GM12878 (cell line): Measurements from ENCODE around the gene SPHK1. TPM values are rescaled to one million over a fixed set of nuclear protein-coding genes. Genes with fewer than 3 reads are reported as not detected.

Experiments
- ATAC-seq: fragments of 200-7000 bp; cut with Tn5 transposase; 3 replicates; pipeline ENCODE4 v1.9.1; 2020; ENCODE audit warnings: mild to moderate bottlenecking, moderate library complexity
- BruUV-seq: library from RNA; stranded (reverse); fragments of 400-500 nt; replicated peaks from 2 replicates; lab custom pipeline; 2021; lab: Mats Ljungman, UMichigan
- CTCF ChIA-PET: fragments of 300-600 bp; sonication (Branson Sonifier 250); formaldehyde crosslinking; extraction: SDS; loops from one replicate; lab custom pipeline; 2021; ENCODE audit warnings: inconsistent platforms; lab: Yijun Ruan, JAX
- POLR2A ChIA-PET: fragments of 350-600 bp; formaldehyde crosslinking; extraction: SDS; loops from one replicate; lab custom pipeline; 2021; ENCODE audit warnings: inconsistent platforms; lab: Charles Lee
- RAD21 ChIA-PET: fragments of 300-600 bp; sonication (Branson Sonifier 250); formaldehyde crosslinking; loops from one replicate; lab custom pipeline; 2023; ENCODE audit warnings: antibody characterized with exemption; ENCODE audit not compliant: unreplicated experiment; lab: Charles Lee
- SMC1A ChIA-PET: fragments of 300-600 bp; sonication (Branson Sonifier 250); formaldehyde crosslinking; loops from one replicate; lab custom pipeline; 2023; ENCODE audit not compliant: unreplicated experiment, uncharacterized antibody; lab: Charles Lee
- DNase-seq: peaks from one replicate; pipeline ENCODE4 v3.0.0-alpha.2; 2011; ENCODE audit warnings: low read depth, low spot score
- FAIRE-seq: peaks from 3 replicates; lab custom pipeline; 2011; peaks lifted over from hg19 to GRCh38; lab: Jason Lieb, UNC
- H2AFZ ChIP-seq: 2 replicates; pipeline ENCODE4 v1.6.0; 2011; ENCODE audit warnings: low read depth, low read length, control low read depth; ENCODE audit not compliant: control insufficient read depth
- H3K27ac ChIP-seq: 2 replicates; pipeline ENCODE4 v1.5.1; 2011; ENCODE audit warnings: control low read depth; ENCODE audit not compliant: control insufficient read depth, insufficient read depth
- H3K27me3 ChIP-seq, 2 experiments: replicated peaks in 1 of 2; 2 replicates each; pipeline versions ENCODE4 v1.6.0 to v1.6.1; 2011; ENCODE audit warnings: low read length in 1 of 2; ENCODE audit not compliant: control insufficient read depth in 2 of 2, insufficient read depth in 2 of 2
- H3K36me3 ChIP-seq, 2 experiments: 2 replicates each; pipeline ENCODE4 v1.5.1; 2011; ENCODE audit warnings: low read length in 1 of 2; ENCODE audit not compliant: control insufficient read depth in 2 of 2, insufficient read depth in 2 of 2
- H3K4me1 ChIP-seq: 2 replicates; pipeline ENCODE4 v1.6.1; 2011; ENCODE audit warnings: mild to moderate bottlenecking, low read length, moderate library complexity, mixed read lengths; ENCODE audit not compliant: control insufficient read depth, insufficient read depth
- H3K4me2 ChIP-seq: 2 replicates; pipeline ENCODE4 v1.6.0; 2011; ENCODE audit warnings: control low read depth; ENCODE audit not compliant: control insufficient read depth, insufficient read depth
- H3K4me3 ChIP-seq: fragments of 200-600 bp; sonication (generic); 2 replicates; pipeline ENCODE4 v1.5.1; 2016
- H3K79me2 ChIP-seq: 2 replicates; pipeline ENCODE4 v1.6.0; 2011; ENCODE audit warnings: low read length; ENCODE audit not compliant: control insufficient read depth, insufficient read depth
- H3K9ac ChIP-seq: 2 replicates; pipeline ENCODE4 v1.8.0; 2011; ENCODE audit warnings: low read length, control low read depth, mixed read lengths; ENCODE audit not compliant: control insufficient read depth, insufficient read depth
- H3K9me3 ChIP-seq: replicated peaks from 3 replicates; pipeline ENCODE4 v1.5.1; 2011; ENCODE audit warnings: mild to moderate bottlenecking, low read length; ENCODE audit not compliant: control insufficient read depth, insufficient read depth
- H4K20me1 ChIP-seq: 2 replicates; pipeline ENCODE4 v1.6.0; 2011; ENCODE audit not compliant: control insufficient read depth, insufficient read depth
- BHLHE40 ChIP-seq, 2 experiments: fragments of 450-650 bp in 1 of 2; IDR thresholded peaks; 2 replicates each; pipeline ENCODE4 v1.6.1; 2011 to 2017; ENCODE audit warnings: low read depth in 2 of 2, borderline replicate concordance in 1 of 2, improper control_type of control experiment in 1 of 2, low read length in 1 of 2, mild to moderate bottlenecking in 1 of 2
- CEBPB ChIP-seq, 2 experiments: fragments of 150-350 bp in 1 of 2; IDR thresholded peaks; 2 replicates each; pipeline ENCODE4 v1.6.1; 2012 to 2014; ENCODE audit warnings: low read depth in 2 of 2, low read length in 2 of 2, borderline replicate concordance in 1 of 2, inconsistent platforms in 1 of 2
- CHD1 ChIP-seq: IDR thresholded peaks from 2 replicates; pipeline ENCODE4 v1.6.1; 2012; ENCODE audit warnings: low read depth, low read length, improper control_type of control experiment
- CREM ChIP-seq: IDR thresholded peaks from 2 replicates; pipeline ENCODE4 v1.6.1; 2014; ENCODE audit warnings: antibody characterized with exemption, low read depth
- ESRRA ChIP-seq: IDR thresholded peaks from 2 replicates; pipeline ENCODE4 v1.6.1; 2012; ENCODE audit warnings: mild to moderate bottlenecking, low read length, improper control_type of control experiment
- HCFC1 ChIP-seq: fragments of 150-350 bp; IDR thresholded peaks from 2 replicates; pipeline ENCODE4 v1.6.1; 2014; ENCODE audit warnings: low read length
- MTA3 ChIP-seq: IDR thresholded peaks from 2 replicates; pipeline ENCODE4 v1.6.1; 2012; ENCODE audit warnings: low read length, inconsistent platforms, borderline replicate concordance
- MYC ChIP-seq: IDR thresholded peaks from 2 replicates; pipeline ENCODE4 v1.6.1; 2011; ENCODE audit warnings: mild to moderate bottlenecking, low read length, moderate library complexity, inconsistent platforms; ENCODE audit not compliant: insufficient read depth, insufficient replicate concordance, insufficient read length, severe bottlenecking
- NFYA ChIP-seq: IDR thresholded peaks from 2 replicates; pipeline ENCODE4 v1.6.1; 2011; ENCODE audit warnings: low read depth, mild to moderate bottlenecking, low read length, improper control_type of control experiment, borderline replicate concordance
- SMAD1 ChIP-seq: fragments of 450-650 bp; IDR thresholded peaks from 2 replicates; pipeline ENCODE4 v1.6.1; 2018; ENCODE audit warnings: mild to moderate bottlenecking, low read depth; ENCODE audit not compliant: partially characterized antibody
- SPI1 ChIP-seq: IDR thresholded peaks from 2 replicates; pipeline ENCODE4 v1.6.1; 2011; ENCODE audit warnings: low read depth, mild to moderate bottlenecking, low read length, moderate library complexity, borderline replicate concordance; ENCODE audit not compliant: insufficient read depth
- TCF7 ChIP-seq: IDR thresholded peaks from 2 replicates; pipeline ENCODE4 v1.6.1; 2014; ENCODE audit warnings: antibody characterized with exemption, borderline replicate concordance
- YBX1 ChIP-seq: fragments of 450-650 bp; IDR thresholded peaks from 2 replicates; pipeline ENCODE4 v1.6.1; 2016; ENCODE audit warnings: antibody characterized with exemption
- WGBS: methylation state at CpG from one replicate; pipeline ENCODE4 v1.1.6; 2016; ENCODE audit warnings: low lambda C conversion rate; ENCODE audit not compliant: insufficient replicate concordance, insufficient coverage; ENCODE audit errors: missing lambda C conversion rate; 5-methylcytosine and 5-hydroxymethylcytosine counted together
- in situ Hi-C: fragments of 300-500 bp; cut with MboI; formaldehyde crosslinking; loops from 9 replicates; pipeline ENCODE4 v1.14.3; 2018; ENCODE audit warnings: mixed read lengths
- intact Hi-C: fragments of 100-400 bp; cut with micrococcal nuclease; formaldehyde crosslinking; loops from one replicate; pipeline ENCODE4 v1.14.2; 2022; ENCODE audit not compliant: unreplicated experiment
- polyA plus RNA-seq, 11 experiments: library from polyadenylated mRNA; depleted of rRNA in 4 of 11; unstranded in 6 of 11; stranded (reverse) in 5 of 11; fragments of >200 nt; fragmentation: Nextera tagmentation in 4 of 11; fragmentation: Illumina TruSeq in 1 of 11; extraction: Ambion mirVana in 4 of 11; extraction: Trizol in 1 of 11; gene quantifications; 1 replicate in 1 of 11; 2 replicates in 10 of 11; pipeline versions ENCODE4 v1.2.1 to v1.2.3, GENCODE V29; 2011 to 2016; ENCODE audit warnings: inconsistent platforms in 2 of 11, missing spikeins in 2 of 11, low read depth in 1 of 11
- total RNA-seq, 4 experiments: library from RNA; depleted of rRNA in 3 of 4; stranded (reverse); fragments of >200 nt in 3 of 4; fragmentation: Illumina TruSeq in 1 of 4; extraction: Trizol in 1 of 4; gene quantifications; 2 replicates each; pipeline versions ENCODE4 v1.2.1 to v1.2.3, GENCODE V29; 2013 to 2021

SPHK1 gene
- total and polyA plus RNA-seq, 10 of the 15 experiments (the other 5 are each of a cell fraction or from before 2014, with no cell fraction given): 0.09 to 1.1 (median 0.36) TPM; not detected in 2

- TF ChIP-seq NFYA: no peak
- no peak for TF ChIP-seq CEBPB (IDR thresholded peaks at IDR 0.05; ENCODE audit: borderline replicate concordance in 1 of 2, low read depth in 2 of 2, low read length in 2 of 2)
- no peak for TF ChIP-seq MTA3
- no peak for TF ChIP-seq HCFC1
- no peak for TF ChIP-seq BHLHE40 (IDR thresholded peaks at IDR 0.05; ENCODE audit: borderline replicate concordance in 1 of 2, low read depth in 2 of 2, low read length in 1 of 2)
Measured at GRCh38 chr17:76421044-76421407, 36.6 kb downstream of the SPHK1 start (continued).

DNA sequence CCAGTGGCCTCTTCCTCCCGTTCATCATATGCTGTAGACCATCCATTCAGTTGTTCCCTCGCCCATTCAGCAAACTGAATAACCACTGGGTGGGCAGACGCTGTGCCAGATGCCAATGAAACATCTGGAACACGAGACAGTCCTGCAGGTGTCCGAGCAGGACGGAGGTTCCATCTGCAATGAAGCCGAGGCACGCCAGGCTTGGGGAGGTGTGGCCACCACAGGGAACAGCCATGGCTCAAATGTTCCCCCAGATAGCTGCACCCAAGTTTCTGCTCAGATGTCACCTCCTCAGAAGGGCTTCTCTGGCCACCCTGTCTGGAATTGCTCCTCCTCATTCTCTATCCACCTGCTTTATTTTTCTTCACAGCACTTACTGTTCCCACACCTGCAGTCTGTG, 38.0 kb downstream of the SPHK1 start:
- FAIRE-seq: no peak
- TF ChIP-seq CREM (no peak), YBX1 (no peak), TCF7 (no peak), MYC (no peak), NFYA (no peak), CHD1 (no peak), SPI1 (no peak), ESRRA (no peak), SMAD1 (no peak)
- TF ChIP-seq, all 136 proteins: peak for 0
- ChIA-PET CTCF (no interaction called here), SMC1A (no interaction called here), POLR2A (interaction anchor here (1.3 kb wide), 1 partner anchor 31 kb away, joined by 3 read pairs; the partner anchor contains the start of gene UBE2O), RAD21 (no interaction called here)
- no peak overlapping the region for H3K4me2 ChIP-seq
- peaks cover 24% of the 10 kb centered on the region for H3K79me2 ChIP-seq
- in situ Hi-C loops: no loop called here
- H3K4me1 ChIP-seq: peaks cover 23% of the 10 kb centered on the region
- H2AFZ ChIP-seq: no peak overlapping the region
- H3K9me3 ChIP-seq: no peaks in the 10 kb centered on the region
- BruUV-seq: no TSS peak
- H3K36me3 ChIP-seq: peaks cover 0 to 9% of the 10 kb centered on the region in 2 experiments; a peak in 2 of 4 replicates
- no peaks in the 10 kb centered on the region for H3K27me3 ChIP-seq
- DNase-seq (no peak), ATAC-seq (no peak)
- no peak overlapping the region for H3K9ac ChIP-seq
- no peaks in the 10 kb centered on the region; the same call in 1 of the 2 replicates for H4K20me1 ChIP-seq
- H3K4me3 ChIP-seq: no peak overlapping the region
- intact Hi-C loops: no loop called here
- 82% methylated on average over 8 of the region's 8 CpGs for WGBS
- no peak overlapping the region for H3K27ac ChIP-seq
